NT2/D1 (cell line): Measurements from ENCODE around the gene SAG.

ENCODE experiments used
- SUZ12 ChIP-seq: IDR thresholded peaks from 2 replicates; pipeline ENCODE4 v1.6.1; 2011; ENCODE audit not compliant: insufficient read length, insufficient read depth; ENCODE audit errors: extremely low read depth
- YY1 ChIP-seq: IDR thresholded peaks from 2 replicates; pipeline ENCODE4 v1.6.1; 2011; ENCODE audit not compliant: insufficient read length, insufficient read depth

DNA sequence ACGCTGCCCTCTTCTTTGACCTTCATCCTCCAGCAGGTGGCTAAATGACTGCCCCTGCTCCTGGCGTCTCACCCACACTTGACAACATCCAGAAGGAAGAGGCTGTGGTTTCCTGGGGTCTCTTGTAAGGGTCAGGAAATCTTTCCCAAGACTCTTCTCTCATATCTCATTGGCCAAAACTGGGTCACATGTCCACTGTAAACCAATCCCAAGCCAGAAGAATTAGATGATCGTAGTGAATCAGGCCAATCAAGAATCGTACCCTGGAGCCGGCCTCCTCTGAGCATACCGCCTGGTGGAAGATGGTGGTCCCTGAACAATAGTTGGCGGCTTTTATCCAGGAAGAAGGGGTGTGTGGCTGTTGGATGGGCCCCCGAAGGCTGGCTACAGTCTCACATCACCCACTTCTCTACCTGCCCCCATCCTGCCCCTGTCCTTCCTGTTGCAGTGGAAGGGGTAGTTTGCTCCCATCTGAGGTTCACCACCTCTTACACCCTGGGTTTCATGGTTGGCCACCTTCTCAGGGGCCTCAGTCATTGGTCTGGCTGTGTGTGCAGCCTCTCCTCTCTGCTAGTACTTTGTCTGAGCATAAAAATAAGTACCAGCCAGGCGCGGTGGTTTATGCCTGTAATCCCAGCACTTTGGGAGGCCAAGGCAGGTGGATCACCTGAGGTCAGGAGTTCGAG, 3.8 kb downstream of the SAG start:
- TF ChIP-seq SUZ12 (no peak), YY1 (no peak)
